G401 (cell line): Measurements from ENCODE around the gene SH3TC2. TPM values are rescaled to one million over a fixed set of nuclear protein-coding genes. Genes with fewer than 3 reads are reported as not detected.

Source experiments
- DNase-seq: peaks from one replicate; pipeline ENCODE4 v3.0.0-alpha.2; 2015; ENCODE audit warnings: low spot score
- in situ Hi-C: cut with HindIII; loops from 2 replicates; pipeline ENCODE4 v1.10.0; 2016; ENCODE audit warnings: low sequenced_read_pairs, mixed read lengths
- total RNA-seq: library from RNA; depleted of rRNA; stranded (reverse); fragments of >200 nt; shearing (Covaris generic); gene quantifications from 2 replicates; pipeline ENCODE4 v1.2.3, GENCODE V29; 2014; rRNA removed

Gene SH3TC2
- total RNA-seq, 1 experiment from 2014 or later = not detected

GRCh38 chr5:148961261-148962199 lies 101.3 kb downstream of the SH3TC2 start:
- DNase-seq = no peak
- in situ Hi-C loops = no loop called here

DNA sequence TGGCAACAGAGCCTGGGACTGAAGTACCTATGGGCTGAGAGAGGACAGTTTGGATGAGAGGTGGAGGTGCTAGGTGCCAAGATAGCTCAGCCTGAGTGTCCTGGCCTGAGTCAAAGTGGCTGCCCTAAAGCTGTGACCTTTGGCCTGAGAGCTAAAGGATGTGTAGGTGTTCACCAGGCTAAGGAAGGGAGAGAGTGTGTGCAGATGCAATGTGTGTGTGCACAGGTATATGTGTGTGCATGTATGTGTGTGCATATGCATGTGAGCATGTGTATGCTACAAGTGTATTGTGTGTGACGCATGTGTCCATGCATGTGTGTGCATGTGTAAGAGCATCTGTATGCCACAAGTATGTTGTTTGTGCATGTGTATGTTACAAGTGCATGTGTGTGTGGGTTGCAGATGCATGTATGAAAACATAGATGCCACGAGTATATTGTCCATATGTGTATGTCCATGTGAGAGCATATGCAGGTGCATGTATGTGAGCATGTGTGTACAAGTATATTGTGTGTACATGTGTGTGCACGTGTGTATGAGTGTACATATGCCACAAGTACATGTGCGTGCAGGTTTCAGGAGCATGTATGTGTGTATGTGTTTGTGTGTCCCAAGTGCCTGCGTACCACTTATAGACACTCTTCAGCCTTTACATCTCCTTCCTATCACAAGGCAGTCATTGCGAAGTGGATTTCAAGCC lies 102.6 kb downstream of the SH3TC2 start:
- in situ Hi-C loops = no loop called here

DNA sequence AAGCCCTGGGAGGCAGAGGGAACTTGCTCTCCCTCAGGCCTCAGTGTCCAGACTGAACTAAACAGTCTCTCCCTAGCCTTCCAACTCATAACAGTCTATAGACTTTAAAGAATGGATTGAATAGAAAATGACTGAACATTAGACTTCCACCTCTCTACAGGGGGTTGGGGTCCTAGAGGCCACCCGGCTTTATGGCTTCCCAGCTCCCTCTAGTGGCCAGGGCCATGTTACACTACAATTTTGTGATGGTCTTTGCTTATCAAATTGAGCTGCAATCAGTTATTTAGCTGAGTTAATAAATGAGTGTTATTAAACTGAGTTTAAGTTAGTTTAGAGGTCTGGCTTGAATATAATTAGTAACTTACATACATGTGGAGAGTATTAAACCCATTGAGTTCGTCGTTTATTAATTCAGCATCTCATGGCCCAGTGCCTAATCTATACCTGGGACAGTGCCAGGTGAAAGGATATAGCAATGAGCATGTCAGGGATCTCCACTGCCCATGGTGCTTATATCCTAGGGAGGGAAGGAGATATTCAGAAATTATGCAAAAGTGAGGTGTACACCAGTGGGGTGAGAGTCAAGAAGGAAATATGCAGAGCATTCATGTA lies 105.2 kb downstream of the SH3TC2 start:
- no peak for DNase-seq
- in situ Hi-C loops = no loop called here

More for the DNA sequence above, 102.6 kb downstream of the SH3TC2 start:
- no peak for DNase-seq

DNA sequence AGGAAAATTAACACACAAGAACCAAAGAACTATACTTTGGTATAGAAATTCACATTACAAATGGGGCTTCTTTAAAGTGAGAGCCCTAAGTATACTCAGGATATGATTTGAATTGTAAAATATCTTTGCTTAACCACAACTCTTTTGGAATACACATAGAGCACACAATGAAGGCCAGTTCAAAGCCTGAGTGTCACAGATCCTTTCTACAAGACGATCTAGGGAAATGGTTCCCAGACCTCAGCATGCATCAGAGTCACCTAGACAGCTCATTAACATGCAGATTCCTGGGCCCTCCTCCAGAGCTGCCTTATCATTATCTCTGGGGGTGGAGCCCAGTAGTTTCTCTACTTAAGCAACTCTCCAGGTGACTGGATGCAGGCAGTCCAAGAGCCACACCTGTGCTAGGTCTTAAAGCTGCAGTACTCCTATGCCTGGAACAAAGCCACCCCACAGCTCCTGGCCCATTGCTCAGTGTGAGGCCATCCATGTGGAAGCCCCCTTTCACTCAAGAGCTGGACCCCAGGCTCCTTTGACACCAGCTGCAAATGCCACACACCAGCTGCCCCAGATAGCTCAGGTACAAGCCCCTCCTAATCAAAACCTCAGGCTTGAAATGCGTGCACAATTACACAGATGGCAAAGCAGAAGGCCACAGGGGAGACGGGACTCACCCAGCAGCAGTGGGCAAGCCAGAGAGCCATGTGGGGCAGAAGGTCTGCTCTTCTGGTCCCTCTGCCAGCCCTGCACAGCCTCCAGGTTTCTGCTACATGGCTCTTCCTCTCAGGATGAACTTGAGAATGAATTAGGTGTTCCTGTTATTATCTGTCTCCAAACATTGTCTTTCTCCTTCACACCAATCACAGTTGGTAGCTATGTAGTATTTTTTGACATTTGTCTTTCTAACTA lies 106.1 kb downstream of the SH3TC2 start:
- peak; percentile 92 for DNase-seq
- in situ Hi-C loops = no loop called here

Other genes starting within 250 kb of the SH3TC2 start
- not detected in 2 replicates for gene ADRB2, start 236.5 kb downstream of the SH3TC2 start, total RNA-seq
- 1.1 TPM in 1 of 2 replicates, not detected in the other for gene ABLIM3, start 78.4 kb upstream of the SH3TC2 start, total RNA-seq
- gene AFAP1L1, start 208.8 kb upstream of the SH3TC2 start, total RNA-seq = 0.12 and 0.14 TPM in 2 replicates